ENCODE results near the gene EFL1. TPM values are rescaled to one million over a fixed set of nuclear protein-coding genes. Genes with fewer than 3 reads are reported as not detected.

The EFL1 gene
- total RNA-seq, 2 donors from 2014 or later = 11.2 to 33.0 TPM

- ATAC-seq (no peak), DNase-seq (no peak)
- Histone ChIP-seq H3K36me3 (replicated peaks in 1 of 2; ENCODE audit: insufficient read depth in 1 of 2, low read depth in 2 of 2) (no peaks in the 10 kb centered on the region), H3K9me3 (no peaks in the 10 kb centered on the region), H3K4me1 (no peaks in the 10 kb centered on the region), H3K4me3 (no peak overlapping the region), H3K27ac (no peak overlapping the region), H3K27me3 (no peaks in the 10 kb centered on the region)
- no peak for TF ChIP-seq POLR2A (IDR thresholded peaks at IDR 0.05)
- 94 to 96% methylated on average over 8 of the region's 8 CpGs for WGBS, 2 donors
- intact Hi-C loops (cut with DNase I) = no loop called here
Observed at GRCh38 chr15:82168296-82168695, 94.2 kb downstream of the EFL1 start.

GRCh38 chr15:82165948-82166376, 96.6 kb downstream of the EFL1 start:
- H3K4me1 ChIP-seq = no peaks in the 10 kb centered on the region
- H3K36me3 ChIP-seq (replicated peaks in 1 of 2; ENCODE audit: insufficient read depth in 1 of 2, low read depth in 2 of 2) = peaks cover 0 to 6% of the 10 kb centered on the region in 2 donors

GRCh38 chr15:82159922-82160321, 102.6 kb downstream of the EFL1 start:
- Histone ChIP-seq H3K27me3 (no peaks in the 10 kb centered on the region), H3K36me3 (replicated peaks in 1 of 2; ENCODE audit: insufficient read depth in 1 of 2, low read depth in 2 of 2) (peaks cover 0 to 9% of the 10 kb centered on the region in 2 donors), H3K9me3 (no peaks in the 10 kb centered on the region), H3K27ac (no peak overlapping the region), H3K4me1 (no peaks in the 10 kb centered on the region), H3K4me3 (no peak overlapping the region)
- TF ChIP-seq POLR2A (IDR thresholded peaks at IDR 0.05) (no peak), CTCF (IDR thresholded peaks at IDR 0.05) (no peak)
- WGBS, 2 donors = 90 to 98% methylated on average over 2 of the region's 2 CpGs
- no peak for ATAC-seq
- DNase-seq = no peak
- intact Hi-C loops (cut with DNase I) = no loop called here

More at GRCh38 chr15:82165948-82166376, 96.6 kb downstream of the EFL1 start:
- no peak overlapping the region for H3K27ac ChIP-seq
- no peaks in the 10 kb centered on the region for H3K27me3 ChIP-seq
- no peaks in the 10 kb centered on the region for H3K9me3 ChIP-seq
- H3K4me3 ChIP-seq = no peak overlapping the region
- TF ChIP-seq POLR2A (IDR thresholded peaks at IDR 0.05) = no peak
- no peak for TF ChIP-seq CTCF (IDR thresholded peaks at IDR 0.05)
- intact Hi-C loops (cut with DNase I) = no loop called here
- DNase-seq = no peak
- ATAC-seq = no peak
- 71 to 81% methylated on average over 1 of the region's 1 CpG for WGBS, 2 donors

GRCh38 chr15:82158811-82159210, 103.7 kb downstream of the EFL1 start:
- Histone ChIP-seq H3K36me3 (replicated peaks in 1 of 2; ENCODE audit: insufficient read depth in 1 of 2, low read depth in 2 of 2) (peaks cover 0 to 9% of the 10 kb centered on the region in 2 donors), H3K27me3 (no peaks in the 10 kb centered on the region), H3K9me3 (no peaks in the 10 kb centered on the region), H3K4me3 (no peak overlapping the region), H3K4me1 (no peaks in the 10 kb centered on the region), H3K27ac (no peak overlapping the region)
- TF ChIP-seq POLR2A (IDR thresholded peaks at IDR 0.05) (no peak), CTCF (IDR thresholded peaks at IDR 0.05) (no peak)
- 83 to 89% methylated on average over 4 of the region's 4 CpGs for WGBS, 2 donors
- intact Hi-C loops (cut with DNase I) = no loop called here
- DNase-seq (peak in 1 of 4 donors; percentile 12), ATAC-seq (no peak)

- Histone ChIP-seq H3K4me1 (no peaks in the 10 kb centered on the region), H3K27ac (no peak overlapping the region), H3K4me3 (no peak overlapping the region), H3K36me3 (replicated peaks in 1 of 2; ENCODE audit: insufficient read depth in 1 of 2, low read depth in 2 of 2) (no peaks in the 10 kb centered on the region), H3K27me3 (no peaks in the 10 kb centered on the region), H3K9me3 (no peaks in the 10 kb centered on the region)
- intact Hi-C loops (cut with DNase I) = no loop called here
- TF ChIP-seq CTCF (IDR thresholded peaks at IDR 0.05) (no peak), POLR2A (IDR thresholded peaks at IDR 0.05) (no peak)
- ATAC-seq = no peak
- 32 to 39% methylated on average over 1 of the region's 1 CpG for WGBS, 2 donors
- DNase-seq = no peak
Observed at GRCh38 chr15:82150645-82151044, 111.9 kb downstream of the EFL1 start.

All from body of pancreas (tissue), 4 donors.